RPMI7951 (cell line): Measurements from ENCODE around the gene SEMA3F. TPM values are rescaled to one million over a fixed set of nuclear protein-coding genes. Genes with fewer than 3 reads are reported as not detected.

Source experiments
- DNase-seq: peaks from one replicate; pipeline ENCODE4 v3.0.0-alpha.2; 2012; ENCODE audit warnings: low read depth
- total RNA-seq: library from RNA; depleted of rRNA; stranded (reverse); fragments of >200 nt; shearing (Covaris generic); gene quantifications from 2 replicates; pipeline ENCODE4 v1.2.3, GENCODE V29; 2014

SEMA3F gene
- total RNA-seq, 1 experiment from 2014 or later = 1.9 TPM

DNA sequence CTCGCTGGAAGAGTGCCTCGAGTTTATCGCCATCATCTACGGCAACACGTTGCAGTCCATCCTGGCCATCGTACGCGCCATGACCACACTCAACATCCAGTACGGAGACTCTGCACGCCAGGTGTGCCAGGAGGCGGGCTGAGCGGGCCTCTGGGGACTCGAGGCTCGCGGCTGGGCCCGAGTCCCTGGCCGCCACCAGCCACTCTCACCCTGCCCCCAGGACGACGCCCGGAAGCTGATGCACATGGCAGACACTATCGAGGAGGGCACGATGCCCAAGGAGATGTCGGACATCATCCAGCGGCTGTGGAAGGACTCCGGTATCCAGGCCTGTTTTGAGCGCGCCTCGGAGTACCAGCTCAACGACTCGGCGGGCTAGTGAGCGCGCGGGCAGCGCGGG is 38.2 kb downstream of the SEMA3F start:
- no peak for DNase-seq

DNA sequence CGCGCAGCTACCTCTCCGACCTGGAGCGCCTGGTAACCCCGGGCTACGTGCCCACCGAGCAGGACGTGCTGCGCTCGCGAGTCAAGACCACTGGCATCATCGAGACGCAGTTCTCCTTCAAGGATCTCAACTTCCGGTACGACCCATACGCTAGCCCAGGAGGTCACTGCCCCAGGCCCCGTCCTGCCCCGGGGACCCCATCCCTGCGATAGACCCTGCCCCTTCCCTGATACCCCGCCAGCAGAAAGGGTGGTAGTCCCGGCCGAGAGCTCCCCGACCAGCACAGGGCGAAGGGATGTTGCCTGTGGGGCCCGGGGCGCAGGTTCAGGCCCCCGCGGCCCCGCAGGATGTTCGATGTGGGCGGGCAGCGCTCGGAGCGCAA is 38.6 kb downstream of the SEMA3F start:
- DNase-seq = no peak

DNA sequence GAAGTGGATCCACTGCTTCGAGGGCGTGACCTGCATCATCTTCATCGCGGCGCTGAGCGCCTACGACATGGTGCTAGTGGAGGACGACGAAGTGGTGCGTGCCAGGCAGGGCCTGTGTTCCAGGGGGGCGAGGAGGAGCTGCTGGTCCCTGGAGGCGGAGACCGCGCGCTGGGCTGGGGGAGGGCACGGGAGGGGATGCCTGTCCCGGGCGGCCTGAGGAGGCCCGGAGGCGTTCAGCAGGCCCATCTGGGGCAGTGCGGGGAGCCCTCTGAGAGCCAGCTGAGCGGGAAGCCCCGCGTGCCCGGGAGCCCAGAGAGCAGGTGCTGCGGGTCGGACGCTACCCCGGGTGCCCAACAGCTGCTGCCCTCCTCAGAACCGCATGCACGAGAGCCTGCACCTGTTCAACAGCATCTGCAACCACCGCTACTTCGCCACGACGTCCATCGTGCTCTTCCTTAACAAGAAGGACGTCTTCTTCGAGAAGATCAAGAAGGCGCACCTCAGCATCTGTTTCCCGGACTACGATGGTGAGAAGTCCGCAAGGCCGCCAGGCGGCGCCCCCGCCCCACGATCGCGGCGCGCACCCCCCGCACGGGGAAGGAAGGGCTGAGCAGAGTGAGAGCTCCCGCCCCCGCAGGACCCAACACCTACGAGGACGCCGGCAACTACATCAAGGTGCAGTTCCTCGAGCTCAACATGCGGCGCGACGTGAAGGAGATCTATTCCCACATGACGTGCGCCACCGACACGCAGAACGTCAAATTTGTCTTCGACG is 39.2 kb downstream of the SEMA3F start:
- peak; percentile 46 for DNase-seq

DNA sequence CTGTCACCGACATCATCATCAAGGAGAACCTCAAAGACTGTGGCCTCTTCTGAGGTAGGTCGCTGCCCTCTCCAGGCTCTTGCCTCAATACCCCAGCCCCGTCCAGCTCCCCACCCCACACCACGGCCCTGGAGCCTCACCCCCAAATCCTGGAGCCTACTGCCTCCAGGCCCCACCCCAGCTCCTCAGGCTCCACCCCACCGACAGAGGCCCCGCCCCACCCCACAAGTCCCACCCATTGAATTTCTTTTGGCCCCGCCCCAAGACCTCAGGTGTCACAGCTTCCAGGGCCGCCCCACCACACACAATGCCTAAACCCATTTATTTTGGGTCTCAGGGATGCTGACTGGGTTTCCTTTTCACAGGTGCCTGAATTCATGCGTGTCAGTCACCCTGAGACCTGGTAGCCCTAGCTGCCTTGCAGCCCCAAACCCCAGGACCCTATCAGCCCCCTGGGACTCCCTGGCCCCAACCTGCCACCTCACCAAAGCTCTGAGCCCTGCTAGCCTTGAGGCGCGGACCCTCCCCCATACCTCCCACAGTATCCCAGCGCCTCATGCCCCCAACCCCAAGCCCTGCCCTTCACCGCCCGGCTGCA is 39.9 kb downstream of the SEMA3F start:
- no peak for DNase-seq

DNA sequence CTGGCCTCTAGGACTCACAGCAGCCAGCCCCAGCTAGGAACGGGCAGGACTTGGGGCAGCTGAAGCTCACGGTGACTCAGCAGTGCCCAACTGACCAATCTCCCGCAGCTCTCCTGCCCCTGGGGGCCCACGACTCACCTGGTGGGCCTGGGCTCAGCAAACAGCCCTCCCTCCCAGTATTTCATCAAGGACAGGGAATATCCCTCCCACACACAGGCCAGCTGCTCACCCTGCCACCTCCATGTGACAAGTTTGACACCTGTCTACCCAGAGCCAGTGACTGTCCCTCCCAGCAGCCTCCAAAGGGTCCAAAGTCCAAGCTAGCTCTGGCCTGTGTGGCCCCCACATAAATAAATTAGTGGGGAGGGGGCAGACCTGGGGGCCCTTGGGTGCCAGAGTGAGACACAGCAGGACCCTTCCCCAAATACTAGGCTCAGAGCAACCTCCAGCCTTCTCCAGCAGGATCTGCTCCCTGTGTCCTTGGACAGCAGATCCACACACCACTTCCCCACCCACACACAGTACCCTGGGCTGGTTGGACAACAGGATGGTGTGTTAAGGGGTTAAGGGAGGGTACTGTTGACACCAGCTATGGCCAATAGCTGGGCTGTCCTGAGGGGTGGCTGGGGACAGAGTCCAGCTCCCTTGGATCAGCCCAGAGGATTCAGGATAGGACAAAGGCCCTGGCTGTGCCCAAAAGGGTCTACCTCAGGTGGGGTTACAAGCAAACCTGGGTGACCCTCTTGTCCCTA is 40.6 kb downstream of the SEMA3F start:
- DNase-seq = no peak

DNA sequence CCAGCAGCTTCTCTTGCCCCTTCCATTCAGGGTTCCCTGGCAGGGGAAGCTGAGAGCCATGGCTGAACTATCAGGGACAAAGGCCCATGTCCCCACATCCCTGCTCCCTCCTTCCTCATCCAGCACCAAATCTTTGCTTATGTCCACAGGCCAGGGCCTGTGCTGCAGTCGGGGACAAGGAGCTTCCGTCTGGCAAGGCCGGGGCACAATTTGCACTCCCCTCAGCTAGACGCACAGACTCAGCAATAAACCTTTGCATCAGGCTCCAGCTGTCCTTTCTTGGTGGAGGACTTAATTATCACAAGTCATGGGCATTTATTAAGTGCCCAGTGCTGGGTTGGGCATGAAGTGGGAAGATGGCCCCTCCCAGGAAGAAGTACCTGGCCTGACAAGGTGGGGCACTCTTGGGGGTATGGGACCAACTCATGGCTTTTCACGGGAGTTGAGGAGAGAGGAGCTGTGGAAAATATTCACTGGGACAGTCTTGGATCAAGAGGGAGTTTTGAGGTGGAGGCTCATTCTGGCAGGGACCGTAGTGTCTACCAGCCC is 41.2 kb downstream of the SEMA3F start:
- DNase-seq = no peak

DNA sequence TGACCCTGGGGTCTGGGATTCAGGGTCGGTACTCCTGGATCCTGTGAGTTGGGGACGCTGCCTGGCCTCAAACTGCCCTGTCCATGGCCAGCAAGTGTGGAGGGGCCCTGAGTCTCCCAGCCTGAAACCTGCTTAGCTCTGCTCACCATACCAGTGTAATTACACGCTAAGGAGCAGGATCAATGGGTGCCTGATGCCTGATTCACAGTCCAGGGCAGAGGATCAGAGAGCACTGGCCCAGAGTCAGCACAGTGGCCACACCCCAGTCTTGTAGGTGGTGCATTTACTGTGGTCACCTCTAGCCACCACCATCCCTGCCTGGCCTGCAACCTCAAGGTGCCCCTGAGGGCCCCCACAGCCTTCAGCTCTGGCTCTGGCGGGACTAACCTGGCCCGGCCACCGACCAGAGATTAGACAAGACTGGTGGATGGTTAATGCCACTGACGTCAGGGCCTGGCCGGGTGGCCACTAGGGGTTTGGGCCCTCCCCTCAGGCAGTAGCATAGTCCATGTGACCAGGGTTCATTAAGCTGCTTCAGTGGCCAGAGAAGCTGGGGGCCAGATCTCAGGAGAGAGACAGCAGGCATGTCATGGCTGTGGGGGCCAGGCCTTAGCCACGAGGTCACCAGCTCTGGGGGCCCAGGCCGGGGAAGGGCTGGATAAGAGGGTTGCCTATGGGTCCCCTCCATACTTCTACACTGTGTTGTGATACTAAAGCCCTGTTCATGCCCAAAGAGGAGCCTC is 46.6 kb downstream of the SEMA3F start:
- no peak for DNase-seq

DNA sequence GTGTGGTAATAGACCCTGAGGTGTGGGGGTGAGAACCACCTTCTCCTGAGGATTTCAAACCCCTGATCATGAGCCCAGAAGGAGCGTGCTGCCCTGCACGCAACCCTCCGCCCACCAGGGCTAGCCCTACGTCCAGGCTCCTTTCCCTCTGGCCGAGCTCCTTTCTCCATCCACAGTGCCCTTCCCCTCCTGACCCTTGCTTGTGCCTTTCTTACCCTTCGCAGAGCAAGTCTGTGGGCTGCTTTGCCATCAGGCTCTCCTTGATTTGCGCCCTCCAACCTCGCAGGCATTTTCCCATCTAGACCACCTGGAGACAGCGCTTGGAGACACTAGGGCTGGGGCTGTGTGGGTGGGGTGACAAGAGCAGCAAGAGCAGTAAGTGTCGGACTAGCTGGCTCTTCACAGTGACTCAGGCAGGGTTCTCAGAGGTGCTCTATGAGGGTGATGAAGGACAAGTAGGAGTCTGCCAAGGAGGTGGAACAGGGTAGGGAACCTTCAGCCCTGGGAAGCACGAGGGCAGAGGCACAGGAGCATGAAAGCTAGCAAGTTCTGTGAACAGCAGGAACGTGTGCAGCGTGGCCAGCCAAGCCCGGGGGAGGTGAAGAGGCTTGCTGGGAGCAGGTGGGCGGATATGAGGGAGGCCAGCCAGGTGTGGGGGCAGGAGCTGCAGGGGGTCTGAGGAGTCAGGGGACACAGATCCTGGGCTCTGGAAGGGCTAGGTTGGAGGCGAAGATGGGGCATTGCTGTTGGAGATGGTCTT is 47.4 kb downstream of the SEMA3F start:
- no peak for DNase-seq

DNA sequence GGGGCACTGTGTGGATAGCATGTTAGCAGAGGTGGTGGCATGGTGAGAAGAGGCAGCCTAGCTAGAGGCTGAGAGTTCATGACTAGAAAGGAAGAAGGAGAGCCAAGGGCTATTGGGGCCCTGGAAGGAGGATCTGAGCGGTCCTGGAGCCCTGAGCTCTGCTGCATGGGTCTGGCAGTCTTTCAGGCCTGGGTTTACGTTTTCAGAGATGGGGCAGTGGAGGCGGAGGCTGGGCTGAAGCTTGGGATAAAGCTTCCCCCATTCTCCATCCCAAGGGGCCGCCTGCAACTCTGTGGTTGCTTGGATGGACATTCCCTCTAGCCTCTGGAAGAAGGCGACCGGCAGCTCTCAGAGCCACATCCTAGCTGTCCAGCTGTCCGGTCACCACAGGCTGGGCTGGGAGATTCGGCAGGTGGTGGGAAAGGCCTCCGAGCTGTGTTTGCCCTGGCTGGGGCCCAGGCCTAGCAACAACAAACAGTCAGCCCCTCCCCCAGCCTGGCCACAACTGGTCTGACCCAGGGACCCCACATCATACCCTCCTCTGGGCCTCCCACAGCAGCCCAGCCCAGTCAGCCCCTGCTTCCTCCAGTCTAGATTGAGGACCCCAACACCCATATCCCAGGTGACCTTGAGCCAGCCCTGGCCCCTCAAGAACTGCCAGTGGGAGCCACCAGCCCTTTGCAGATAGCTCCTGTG is 48.1 kb downstream of the SEMA3F start:
- no peak for DNase-seq

DNA sequence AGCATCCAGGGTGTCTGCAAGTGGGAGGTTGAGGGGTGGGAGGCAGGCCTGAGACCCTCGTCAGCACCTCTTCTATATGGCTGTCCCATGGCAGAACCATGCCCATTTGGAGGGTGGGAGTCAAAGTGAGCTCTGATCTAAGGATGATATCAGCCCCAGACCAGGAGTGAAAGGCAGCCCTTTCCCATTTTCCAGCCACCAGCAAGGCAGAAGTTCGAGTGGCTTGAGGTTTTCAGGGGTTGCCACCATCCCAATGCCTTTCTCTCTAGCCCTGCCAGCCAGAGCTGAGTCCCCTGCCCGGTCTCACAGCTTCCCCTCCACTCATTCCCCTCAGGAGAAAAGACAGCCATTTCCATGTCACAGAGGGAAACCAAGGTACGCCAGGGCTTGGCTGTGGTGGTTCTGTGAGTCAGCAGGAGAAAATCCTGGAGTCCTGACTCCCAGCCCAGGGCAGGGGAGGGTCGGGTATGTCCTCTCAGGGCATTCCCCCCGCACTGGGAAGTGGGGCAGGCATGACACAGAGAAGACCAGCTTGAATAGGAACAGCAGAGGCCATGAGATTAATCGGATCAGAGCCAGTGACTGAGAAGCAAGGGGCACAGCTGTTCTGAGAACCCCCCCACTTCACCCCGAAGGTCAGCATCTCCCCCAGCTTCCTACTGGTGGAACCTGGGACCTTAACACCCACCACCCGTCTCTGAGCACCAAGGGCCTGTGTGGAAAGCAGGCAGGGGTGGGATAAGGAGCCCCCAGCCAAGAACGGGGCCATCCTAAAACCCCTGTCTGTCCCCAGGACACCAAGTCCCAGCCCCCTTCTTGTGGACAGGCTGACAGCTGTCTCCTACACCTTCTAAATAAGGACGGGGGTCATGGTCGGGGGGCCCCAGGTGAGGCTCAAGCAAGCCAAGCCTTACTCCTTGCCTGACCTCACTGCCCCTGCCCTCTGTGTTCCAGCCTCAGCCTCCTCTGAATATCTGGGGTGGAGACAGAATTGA is 49.0 kb downstream of the SEMA3F start:
- no peak for DNase-seq

DNA sequence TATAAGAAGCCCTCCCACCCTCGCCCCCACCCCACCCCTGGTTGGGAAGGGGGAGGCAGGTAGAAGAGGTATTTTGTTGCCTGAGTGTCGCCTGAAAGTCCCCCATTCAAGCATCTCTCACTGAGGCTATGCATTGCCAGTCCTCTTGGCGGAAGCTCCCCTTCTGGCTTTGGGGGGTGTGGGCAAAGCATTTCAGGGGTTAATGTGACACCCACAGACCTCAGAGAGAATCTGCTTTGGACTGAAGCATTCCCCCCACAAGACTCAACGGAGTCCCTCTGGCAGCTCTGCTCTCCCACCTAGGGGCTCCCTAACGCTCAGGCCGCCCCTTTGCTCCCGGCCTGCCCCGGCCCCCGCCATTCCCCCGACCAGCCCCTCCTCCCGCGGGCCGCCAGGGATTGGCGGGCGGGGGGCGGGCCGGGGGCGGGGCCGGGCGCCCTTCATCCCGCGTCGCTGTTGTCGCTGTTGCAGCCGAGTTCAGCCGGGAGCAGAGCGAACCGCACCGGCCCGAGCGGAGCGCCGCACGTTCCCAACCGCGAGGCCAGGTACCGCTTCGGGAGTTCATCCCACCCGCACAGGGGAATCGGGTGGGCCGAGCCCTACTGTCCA is 49.8 kb downstream of the SEMA3F start, which contains the start of gene SLC38A3:
TSS of gene SLC38A3 (plus strand) at position 468 of the 609 bp plus-strand sequence. CDS start 8,929 bp downstream, outside the sequence.
- no peak for DNase-seq

DNA sequence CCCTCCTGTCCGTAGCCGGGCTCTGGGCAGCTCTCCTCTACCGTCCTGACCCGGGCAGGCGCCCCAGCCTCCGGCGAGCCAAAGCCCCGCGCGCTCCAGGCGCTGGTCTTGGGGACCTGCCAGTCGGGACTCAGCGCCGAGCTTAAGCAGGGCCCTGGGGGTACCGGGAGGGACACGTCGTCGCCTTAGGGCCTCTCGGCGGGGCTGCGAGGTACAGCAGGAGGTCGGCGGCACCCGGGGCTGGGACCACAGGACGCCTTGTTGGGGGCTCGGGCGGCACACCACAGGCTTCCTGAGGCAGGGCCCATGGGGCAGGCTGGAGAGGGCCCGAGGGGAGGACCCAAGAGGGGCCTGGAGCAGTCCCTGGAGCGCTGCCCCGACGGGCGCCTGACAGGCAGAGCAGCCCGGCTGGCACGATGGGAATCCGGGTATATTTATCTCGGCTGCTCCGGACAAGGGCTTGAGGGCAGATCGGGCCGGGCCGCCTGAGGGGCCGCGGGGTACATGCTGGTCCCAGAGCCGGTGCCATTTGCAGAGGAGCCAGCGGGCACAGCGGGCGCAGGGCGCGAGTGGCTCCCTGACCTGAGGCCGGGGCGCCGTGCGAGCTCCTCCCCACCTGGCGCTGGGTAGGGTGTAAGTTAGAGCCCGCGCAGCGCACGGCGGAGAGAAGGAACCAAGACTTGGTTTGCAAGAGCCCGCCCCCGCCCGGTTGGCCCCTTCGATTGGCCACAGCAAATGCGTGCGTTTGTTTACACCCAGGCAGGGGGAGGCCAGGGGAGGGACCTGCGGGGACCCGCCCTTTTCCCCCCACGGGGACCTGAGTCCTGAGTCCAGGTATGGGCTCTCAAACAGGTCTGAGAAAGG is 50.5 kb downstream of the SEMA3F start:
- no peak for DNase-seq

DNA sequence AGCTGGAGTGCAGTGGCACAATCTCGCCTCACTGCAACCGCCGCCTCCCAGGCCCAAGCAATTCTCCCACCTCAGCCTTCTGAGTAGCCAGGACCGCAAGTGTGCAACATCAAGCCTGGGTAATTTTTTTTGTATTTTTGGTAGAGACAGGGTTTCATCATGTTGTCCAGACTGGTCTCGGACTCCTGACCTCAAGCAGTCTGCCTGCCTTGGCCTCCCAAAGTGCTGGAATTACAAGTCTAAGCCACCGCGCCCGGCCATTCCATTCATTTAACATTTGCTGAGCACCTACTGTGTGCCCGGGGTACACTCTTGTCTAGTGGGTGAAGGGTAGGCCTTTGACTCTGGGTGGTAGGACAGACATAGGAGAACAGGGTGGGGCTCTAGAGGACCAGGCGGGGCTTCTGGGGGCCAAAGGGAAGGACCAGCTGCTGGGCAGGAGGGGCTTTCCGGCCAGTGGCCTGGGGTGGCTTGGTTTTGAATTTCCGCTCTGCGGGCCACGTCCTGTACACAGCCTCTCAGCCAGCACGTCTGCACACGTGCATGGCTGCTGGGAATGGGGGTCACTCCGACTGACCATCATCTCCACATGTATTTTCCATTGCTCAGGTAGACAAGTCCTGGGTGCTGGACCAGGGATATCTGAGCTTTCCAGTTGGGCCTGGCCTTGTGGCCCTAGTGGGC is 52.4 kb downstream of the SEMA3F start:
- DNase-seq = no peak

DNA sequence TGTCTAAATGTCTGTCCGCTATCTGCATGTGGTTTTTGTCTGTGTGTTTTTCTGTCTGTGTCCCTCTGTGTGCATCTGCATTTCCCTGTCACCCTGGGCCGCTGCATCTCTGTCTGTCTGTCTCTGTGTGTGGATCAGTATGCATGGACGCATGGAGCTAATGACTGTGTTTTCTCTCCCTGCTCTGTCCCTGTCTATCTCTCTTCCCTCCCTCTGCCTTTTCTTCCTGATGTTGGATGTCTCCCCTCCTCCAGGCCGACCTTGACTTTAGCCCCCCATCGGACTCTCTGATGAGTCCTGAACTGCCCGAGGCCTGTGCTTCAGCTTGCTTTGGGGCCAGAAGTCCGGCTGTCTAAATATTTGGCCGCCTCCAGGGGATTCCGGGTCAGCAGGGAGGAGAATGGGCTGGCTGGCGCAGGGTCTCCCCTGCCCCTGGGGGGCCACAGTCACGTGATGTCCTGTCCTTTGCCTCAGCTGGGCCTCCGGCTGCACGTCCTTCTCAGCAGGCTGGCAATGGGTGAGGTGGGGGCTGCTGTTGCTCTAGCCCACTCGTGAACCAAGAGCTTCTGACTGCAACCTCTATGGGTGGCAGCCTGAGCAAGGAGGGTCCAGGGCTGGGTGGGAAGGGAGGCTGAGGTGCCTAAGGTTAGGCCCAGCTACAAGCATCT is 53.7 kb downstream of the SEMA3F start:
- no peak for DNase-seq

DNA sequence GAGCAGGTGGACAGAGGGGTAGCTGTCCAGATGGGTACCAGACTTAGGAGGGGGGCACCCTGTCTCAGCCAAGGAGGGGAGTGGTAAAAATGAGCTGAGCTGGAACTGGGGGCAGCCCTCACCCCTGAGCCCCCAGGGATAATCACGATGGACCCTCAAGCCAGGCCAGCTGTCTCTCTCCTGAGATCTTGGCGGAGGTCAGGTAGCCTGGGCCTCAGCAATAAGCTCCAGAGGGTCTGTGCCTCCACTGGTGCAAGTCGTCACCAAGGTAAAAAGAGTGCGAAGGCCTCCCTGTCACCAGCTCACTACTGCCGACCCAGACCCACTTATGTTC is 55.0 kb downstream of the SEMA3F start:
- no peak for DNase-seq

DNA sequence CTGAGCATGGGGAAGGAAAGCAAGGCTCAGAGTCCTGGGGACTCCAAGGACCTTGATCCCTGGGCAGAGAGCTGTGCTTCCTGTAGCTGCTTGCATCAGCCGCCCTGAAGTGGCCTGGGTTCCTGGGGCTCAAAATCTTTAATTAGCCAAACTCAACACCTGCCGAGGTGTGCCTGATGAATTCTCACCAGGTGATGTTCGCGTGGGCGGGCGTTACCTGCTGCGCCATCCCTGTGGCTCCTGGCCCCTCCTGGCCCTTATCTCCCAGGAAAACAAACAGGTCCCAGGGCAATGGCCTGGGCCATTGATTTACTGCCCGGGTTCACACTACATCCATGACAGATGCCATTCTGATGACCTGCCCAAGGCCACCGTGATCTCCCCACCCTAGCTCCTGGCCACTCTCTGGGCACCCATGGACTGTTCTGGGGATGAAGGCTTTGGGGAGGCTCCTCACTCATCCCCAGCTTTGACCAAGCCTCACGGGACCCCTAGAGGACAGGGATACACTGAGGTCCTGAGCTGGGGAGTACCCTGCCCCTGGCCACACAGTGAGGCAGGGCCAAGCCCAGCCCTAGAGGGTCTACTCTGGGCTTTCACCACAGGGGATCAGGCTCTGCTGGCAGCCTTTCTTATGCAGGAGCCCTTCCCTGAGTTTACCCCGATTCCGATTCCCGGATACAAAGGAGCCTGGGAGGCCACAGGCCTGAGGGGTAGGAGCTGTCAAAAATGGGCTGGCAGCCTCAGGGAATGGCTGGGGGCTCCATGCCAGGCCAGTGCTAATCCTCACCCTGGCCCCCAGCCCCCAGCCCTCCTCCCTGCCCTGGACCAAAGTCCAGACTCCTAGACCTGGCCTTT is 55.6 kb downstream of the SEMA3F start:
- no peak for DNase-seq
